Uterus (tissue), 4 donors: Measurements from ENCODE around the gene VAT1. TPM values are rescaled to one million over a fixed set of nuclear protein-coding genes. Genes with fewer than 3 reads are reported as not detected.
"Not testable (repeated sequence)": the region's sequence is repeated elsewhere in the genome, so short reads cannot be mapped to it uniquely, and the experiment has no call there.

ENCODE experiments used
- DNase-seq, 2 donors: peaks; one replicate each; pipeline ENCODE4 v3.0.0-alpha.2; 2019 to 2020
- H3K27ac ChIP-seq, 2 donors: fragments of 200-600 bp; sonication (generic); 1 replicate in 1 of 2; 2 replicates in 1 of 2; pipeline ENCODE4 v1.5.1; 2016 to 2018
- H3K27me3 ChIP-seq, 2 donors: fragments of 200-600 bp; sonication (generic); one replicate each; pipeline ENCODE4 v1.5.1; 2018 to 2019; ENCODE audit warnings: control low read depth in 1 of 2
- H3K36me3 ChIP-seq, 2 donors: fragments of 200-600 bp; sonication (generic); one replicate each; pipeline ENCODE4 v1.5.1; 2019; ENCODE audit warnings: control low read depth in 1 of 2
- H3K4me1 ChIP-seq, 2 donors: fragments of 200-600 bp; sonication (generic); one replicate each; pipeline ENCODE4 v1.5.1; 2018 to 2019; ENCODE audit warnings: control low read depth in 1 of 2
- H3K4me3 ChIP-seq, 2 donors: fragments of 200-600 bp; sonication (generic); 1 replicate in 1 of 2; 2 replicates in 1 of 2; pipeline ENCODE4 v1.5.1; 2018 to 2019; ENCODE audit warnings: mild to moderate bottlenecking in 1 of 2
- H3K9me3 ChIP-seq, 2 donors: fragments of 200-600 bp; sonication (generic); one replicate each; pipeline ENCODE4 v1.5.1; 2019; ENCODE audit warnings: control low read depth in 1 of 2
- CTCF ChIP-seq, 4 experiments: fragments of 200-600 bp in 2 of 4; fragments of 450-650 bp in 2 of 4; sonication (generic) in 2 of 4; IDR thresholded peaks; one replicate each; pipeline ENCODE4 v1.5.1; 2016 to 2019; ENCODE audit warnings: antibody characterized with exemption in 4 of 4, mild to moderate bottlenecking in 2 of 4, moderate library complexity in 1 of 4
- POLR2A ChIP-seq, 2 donors: fragments of 450-650 bp; IDR thresholded peaks; one replicate each; pipeline ENCODE4 v1.6.1; 2016; ENCODE audit warnings: antibody characterized with exemption in 2 of 2, mild to moderate bottlenecking in 1 of 2, moderate library complexity in 1 of 2
- intact Hi-C: fragments of 100-400 bp; cut with DNase I; formaldehyde crosslinking; loops from one replicate; pipeline ENCODE4 v1.15.1; 2023; ENCODE audit warnings: low total_unique reads
- total RNA-seq, 4 donors: library from RNA; depleted of rRNA in 3 of 4; stranded (reverse); fragments of >200 nt in 3 of 4; gene quantifications; one replicate each; pipeline versions ENCODE4 v1.1.0 to v1.2.4, GENCODE V29; 2014 to 2023
- donor health status: DM: yes; HTN: yes; CAD: no.

VAT1 gene
- total RNA-seq, 4 donors from 2014 or later = 59.5 to 187 (median 152) TPM

GRCh38 chr17:42997984-42998938 is 23.9 kb downstream of the VAT1 start, which contains the start of gene RPL27:
Gene RPL27, plus strand, starts transcription at chr17:42998419. Its CDS starts 332 bp downstream, at chr17:42998751.
- peak; percentile 99 for DNase-seq
- Histone ChIP-seq H3K9me3 (no peaks in the 10 kb centered on the region), H3K36me3 (no peaks in the 10 kb centered on the region), H3K4me1 (peaks cover 0 to 5% of the 10 kb centered on the region in 2 donors), H3K27me3 (no peaks in the 10 kb centered on the region), H3K4me3 (peak within 1 kb of the TSS; percentile 65 to 76), H3K27ac (peak within 1 kb of the TSS; percentile 85 to 93)
- intact Hi-C loops = no loop called here
- peak; percentile 88 to 93 (median 89) for TF ChIP-seq CTCF (IDR thresholded peaks at IDR 0.05)
- peak; percentile 82 to 87 for TF ChIP-seq POLR2A (IDR thresholded peaks at IDR 0.05)

- no peaks in the 10 kb centered on the region for H3K36me3 ChIP-seq
Observed at GRCh38 chr17:42997390-42997983, 24.7 kb downstream of the VAT1 start.

GRCh38 chr17:42993913-42994312 is 28.3 kb downstream of the VAT1 start:
- H3K27me3 ChIP-seq, H3K27ac ChIP-seq, H3K36me3 ChIP-seq, H3K4me1 ChIP-seq, H3K4me3 ChIP-seq, DNase-seq, intact Hi-C loops, H3K9me3 ChIP-seq: not testable (repeated sequence)

More at GRCh38 chr17:42997390-42997983, 24.7 kb downstream of the VAT1 start:
- no peak for DNase-seq
- TF ChIP-seq CTCF (IDR thresholded peaks at IDR 0.05) (no peak), POLR2A (IDR thresholded peaks at IDR 0.05) (no peak)
- Histone ChIP-seq H3K27me3 (no peaks in the 10 kb centered on the region), H3K27ac (peak overlapping the region; percentile 74 to 85), H3K9me3 (no peaks in the 10 kb centered on the region), H3K4me3 (peak overlapping the region; percentile 7 to 76), H3K4me1 (peaks cover 0 to 5% of the 10 kb centered on the region in 2 donors)
- intact Hi-C loops = no loop called here

GRCh38 chr17:42992872-42993271 is 29.3 kb downstream of the VAT1 start:
- Histone ChIP-seq H3K9me3 (no peaks in the 10 kb centered on the region), H3K27ac (no peak overlapping the region), H3K36me3 (no peaks in the 10 kb centered on the region), H3K4me1 (peaks cover 0 to 5% of the 10 kb centered on the region in 2 donors), H3K27me3 (no peaks in the 10 kb centered on the region), H3K4me3 (no peak overlapping the region)
- TF ChIP-seq CTCF (IDR thresholded peaks at IDR 0.05) (no peak), POLR2A (IDR thresholded peaks at IDR 0.05) (no peak)
- intact Hi-C loops = no loop called here
- DNase-seq = no peak

GRCh38 chr17:42991471-42991870 is 30.7 kb downstream of the VAT1 start:
- DNase-seq = no peak
- Histone ChIP-seq H3K4me3 (no peak overlapping the region), H3K27ac (no peak overlapping the region), H3K36me3 (no peaks in the 10 kb centered on the region), H3K4me1 (no peaks in the 10 kb centered on the region), H3K27me3 (no peaks in the 10 kb centered on the region), H3K9me3 (no peaks in the 10 kb centered on the region)
- no peak for TF ChIP-seq POLR2A (IDR thresholded peaks at IDR 0.05)
- no peak for TF ChIP-seq CTCF (IDR thresholded peaks at IDR 0.05)
- intact Hi-C loops = no loop called here
